KMS-11 (cell line): ENCODE data around the gene AGBL5.

Source experiments
- H2AFZ ChIP-seq: fragments of 200-600 bp; sonication (generic); 2 replicates; pipeline ENCODE4 v1.6.1; 2016; ENCODE audit warnings: antibody characterized with exemption, mixed run types, low read depth
- H3K27ac ChIP-seq: fragments of 200-600 bp; sonication (generic); 2 replicates; pipeline ENCODE4 v1.6.1; 2016; ENCODE audit warnings: mild to moderate bottlenecking, mixed run types
- H3K27me3 ChIP-seq: fragments of 200-600 bp; sonication (generic); 2 replicates; pipeline ENCODE4 v1.6.1; 2017; ENCODE audit warnings: mild to moderate bottlenecking, low read depth, mixed run types, moderate library complexity; ENCODE audit not compliant: insufficient read depth
- H3K36me3 ChIP-seq: fragments of 200-600 bp; sonication (generic); 2 replicates; pipeline ENCODE4 v1.6.1; 2017; ENCODE audit warnings: mild to moderate bottlenecking, mixed run types; ENCODE audit not compliant: insufficient read depth
- H3K4me1 ChIP-seq: fragments of 200-600 bp; sonication (generic); 2 replicates; pipeline ENCODE4 v1.6.1; 2016; ENCODE audit warnings: mild to moderate bottlenecking, low read depth, mixed run types; ENCODE audit not compliant: poor library complexity, severe bottlenecking
- H3K4me2 ChIP-seq: fragments of 200-600 bp; sonication (generic); 2 replicates; pipeline ENCODE4 v1.7.0; 2016; ENCODE audit warnings: mild to moderate bottlenecking, mixed run types
- H3K4me3 ChIP-seq: fragments of 200-600 bp; sonication (generic); IDR thresholded peaks from 2 replicates; pipeline ENCODE4 v1.6.1; 2017; ENCODE audit warnings: low read depth, low read length, mixed read lengths; ENCODE audit not compliant: insufficient read depth
- H3K79me2 ChIP-seq: fragments of 200-600 bp; sonication (generic); 2 replicates; pipeline ENCODE4 v1.6.1; 2016; ENCODE audit warnings: low read depth, mixed run types; ENCODE audit not compliant: insufficient read depth
- H3K9ac ChIP-seq: fragments of 200-600 bp; sonication (generic); 2 replicates; pipeline ENCODE4 v1.6.1; 2016; ENCODE audit warnings: mild to moderate bottlenecking, mixed run types
- H4K20me1 ChIP-seq: fragments of 200-600 bp; sonication (generic); 2 replicates; pipeline ENCODE4 v1.6.1; 2016; ENCODE audit warnings: mild to moderate bottlenecking, mixed run types; ENCODE audit not compliant: insufficient read depth
- TF ChIP-seq, protein P1 (sequence below): fragments of 200-600 bp; sonication (generic); conservative IDR thresholded peaks from 2 replicates; pipeline ENCODE4 v1.6.1; 2017; ENCODE audit warnings: low read depth, mild to moderate bottlenecking, antibody characterized with exemption, low read length, moderate library complexity, mixed read lengths

The AGBL5 gene

DNA sequence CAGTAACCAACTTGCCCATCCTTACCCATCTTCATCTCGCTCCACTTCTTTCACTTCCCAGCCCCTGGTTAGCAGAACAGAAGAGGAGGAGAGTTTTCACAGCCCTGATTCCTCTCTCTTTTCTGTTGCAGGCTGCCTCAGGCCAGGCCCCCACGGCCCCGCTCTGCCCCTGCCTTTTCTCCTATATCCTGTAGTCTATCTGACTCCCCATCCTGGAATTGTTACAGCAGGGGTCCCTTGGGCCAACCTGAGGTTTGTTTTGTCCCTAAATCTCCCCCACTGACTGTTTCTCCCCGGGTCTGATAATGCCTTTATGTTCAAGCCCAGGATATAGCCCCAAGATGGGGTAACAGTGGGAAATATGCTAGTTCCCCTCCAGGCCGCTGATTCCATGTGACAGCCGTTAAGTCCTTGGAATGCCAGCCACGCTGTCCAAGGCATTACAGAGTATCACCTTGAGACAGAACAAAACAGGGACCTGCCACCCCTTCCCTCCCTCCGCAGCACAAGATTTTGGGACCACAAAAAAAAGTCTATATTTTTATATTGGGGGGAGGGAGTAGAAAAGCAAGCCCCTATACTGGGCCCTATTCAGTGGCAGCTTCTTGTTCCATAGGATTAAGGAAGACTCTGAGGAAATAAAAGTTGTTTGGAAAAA lies 18.6 kb downstream of the AGBL5 start:
- peaks cover 20% of the 10 kb centered on the region for H3K79me2 ChIP-seq

DNA sequence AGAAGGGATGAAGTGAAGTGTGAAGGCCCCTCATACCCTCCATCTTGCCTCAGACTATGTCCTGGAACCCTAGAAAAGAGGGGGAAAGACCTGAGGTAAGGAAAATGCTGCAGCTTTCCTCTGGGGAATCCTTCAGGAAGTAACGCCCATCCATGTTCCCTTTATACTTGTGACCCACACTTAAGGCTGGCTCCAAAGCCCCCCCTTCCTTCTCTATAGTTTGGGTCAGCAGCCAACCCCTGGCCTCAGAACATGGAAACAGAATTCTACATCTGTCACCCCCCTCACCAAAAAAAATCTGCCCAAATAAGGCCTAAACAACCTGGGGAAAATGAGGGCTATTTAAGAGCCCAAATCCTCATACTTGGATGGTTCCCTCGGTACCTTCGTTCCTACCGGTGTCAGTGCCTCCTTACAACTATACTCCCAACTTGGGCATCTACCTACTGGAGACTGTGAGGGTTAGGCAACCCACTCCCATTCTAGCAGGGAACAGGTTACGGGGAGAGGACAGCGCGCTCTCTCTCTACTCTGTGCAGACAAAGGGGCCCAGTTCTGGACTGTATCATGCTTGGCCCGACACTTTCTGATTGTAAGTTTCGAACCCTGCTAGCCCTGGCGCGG lies 19.3 kb downstream of the AGBL5 start:
- peak overlapping the region; percentile 16; the same call in 1 of the 2 replicates for H3K27ac ChIP-seq
- H3K36me3 ChIP-seq = no peaks in the 10 kb centered on the region

More for the DNA sequence above, 18.6 kb downstream of the AGBL5 start:
- Histone ChIP-seq H3K4me2 (peak overlapping the region; percentile 84), H4K20me1 (no peaks in the 10 kb centered on the region), H3K36me3 (no peaks in the 10 kb centered on the region), H3K27ac (no peak overlapping the region), H3K9ac (no peak overlapping the region), H2AFZ (no peak overlapping the region), H3K4me1 (peaks cover 23% of the 10 kb centered on the region), H3K27me3 (no peaks in the 10 kb centered on the region), H3K4me3 (no peak overlapping the region)
- TF ChIP-seq, protein P1, sequence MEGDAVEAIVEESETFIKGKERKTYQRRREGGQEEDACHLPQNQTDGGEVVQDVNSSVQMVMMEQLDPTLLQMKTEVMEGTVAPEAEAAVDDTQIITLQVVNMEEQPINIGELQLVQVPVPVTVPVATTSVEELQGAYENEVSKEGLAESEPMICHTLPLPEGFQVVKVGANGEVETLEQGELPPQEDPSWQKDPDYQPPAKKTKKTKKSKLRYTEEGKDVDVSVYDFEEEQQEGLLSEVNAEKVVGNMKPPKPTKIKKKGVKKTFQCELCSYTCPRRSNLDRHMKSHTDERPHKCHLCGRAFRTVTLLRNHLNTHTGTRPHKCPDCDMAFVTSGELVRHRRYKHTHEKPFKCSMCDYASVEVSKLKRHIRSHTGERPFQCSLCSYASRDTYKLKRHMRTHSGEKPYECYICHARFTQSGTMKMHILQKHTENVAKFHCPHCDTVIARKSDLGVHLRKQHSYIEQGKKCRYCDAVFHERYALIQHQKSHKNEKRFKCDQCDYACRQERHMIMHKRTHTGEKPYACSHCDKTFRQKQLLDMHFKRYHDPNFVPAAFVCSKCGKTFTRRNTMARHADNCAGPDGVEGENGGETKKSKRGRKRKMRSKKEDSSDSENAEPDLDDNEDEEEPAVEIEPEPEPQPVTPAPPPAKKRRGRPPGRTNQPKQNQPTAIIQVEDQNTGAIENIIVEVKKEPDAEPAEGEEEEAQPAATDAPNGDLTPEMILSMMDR = no peak

DNA sequence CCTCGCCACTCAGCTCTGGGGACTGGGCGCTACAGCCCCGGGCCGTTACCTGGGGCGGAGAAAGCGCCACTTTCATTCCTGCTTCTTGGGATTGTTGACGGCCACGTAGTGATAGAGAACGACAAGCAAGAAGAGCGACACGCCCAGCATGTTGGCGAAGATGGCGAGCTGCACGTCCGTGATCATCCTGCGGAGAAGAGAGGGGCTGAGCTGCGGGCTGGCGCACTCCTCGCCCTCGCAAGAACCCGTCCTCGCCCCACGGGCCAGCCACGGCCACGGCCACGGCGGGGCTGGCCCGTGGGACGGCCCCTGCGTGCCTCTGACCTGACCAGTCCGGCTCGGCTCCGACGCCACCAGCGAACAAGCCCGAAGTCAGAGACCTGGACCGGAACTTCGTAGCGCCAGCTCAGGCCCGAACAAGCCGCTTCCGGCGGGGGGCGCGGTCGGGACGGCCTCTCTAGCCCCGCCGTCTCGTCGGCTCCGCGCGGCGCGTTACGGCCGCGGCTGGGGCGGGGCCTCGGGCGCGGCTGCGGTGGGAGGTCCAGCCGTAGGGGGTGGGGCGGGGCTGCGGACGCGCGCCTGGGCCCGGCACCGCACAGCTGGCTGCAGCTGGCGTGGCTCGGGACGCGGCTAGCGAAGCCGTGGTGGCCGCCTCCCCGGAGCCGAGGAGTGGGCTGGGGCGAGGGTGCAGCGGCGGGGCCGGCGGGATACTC lies 20.0 kb downstream of the AGBL5 start, which contains the start of gene OST4:
Gene OST4 (minus strand): TSS at position 378 of the 713 bp plus-strand sequence.
- peak within 1 kb of the TSS; percentile 16 for H3K27ac ChIP-seq
- peak within 1 kb of the TSS; percentile 84 for H3K4me2 ChIP-seq
- H3K36me3 ChIP-seq = no peaks in the 10 kb centered on the region
- peak within 1 kb of the TSS; percentile 67 for H3K4me3 ChIP-seq
- H3K9ac ChIP-seq = peak within 1 kb of the TSS; percentile 45
- H3K4me1 ChIP-seq = peaks cover 29% of the 10 kb centered on the region
- TF ChIP-seq, protein P1 = no peak
- peak within 1 kb of the TSS; percentile 86 for H2AFZ ChIP-seq
- H3K27me3 ChIP-seq = no peaks in the 10 kb centered on the region
- H3K79me2 ChIP-seq = peaks cover 20% of the 10 kb centered on the region
- H4K20me1 ChIP-seq = no peaks in the 10 kb centered on the region

More for the DNA sequence above, 19.3 kb downstream of the AGBL5 start:
- H3K4me1 ChIP-seq = peaks cover 29% of the 10 kb centered on the region
- H3K4me3 ChIP-seq = peak overlapping the region; percentile 67
- TF ChIP-seq, protein P1 = no peak
- peak overlapping the region; percentile 84 for H3K4me2 ChIP-seq
- no peaks in the 10 kb centered on the region for H4K20me1 ChIP-seq
- H3K27me3 ChIP-seq = no peaks in the 10 kb centered on the region
- peaks cover 20% of the 10 kb centered on the region for H3K79me2 ChIP-seq
- peak overlapping the region; percentile 45 for H3K9ac ChIP-seq
- H2AFZ ChIP-seq = peak overlapping the region; percentile 69

DNA sequence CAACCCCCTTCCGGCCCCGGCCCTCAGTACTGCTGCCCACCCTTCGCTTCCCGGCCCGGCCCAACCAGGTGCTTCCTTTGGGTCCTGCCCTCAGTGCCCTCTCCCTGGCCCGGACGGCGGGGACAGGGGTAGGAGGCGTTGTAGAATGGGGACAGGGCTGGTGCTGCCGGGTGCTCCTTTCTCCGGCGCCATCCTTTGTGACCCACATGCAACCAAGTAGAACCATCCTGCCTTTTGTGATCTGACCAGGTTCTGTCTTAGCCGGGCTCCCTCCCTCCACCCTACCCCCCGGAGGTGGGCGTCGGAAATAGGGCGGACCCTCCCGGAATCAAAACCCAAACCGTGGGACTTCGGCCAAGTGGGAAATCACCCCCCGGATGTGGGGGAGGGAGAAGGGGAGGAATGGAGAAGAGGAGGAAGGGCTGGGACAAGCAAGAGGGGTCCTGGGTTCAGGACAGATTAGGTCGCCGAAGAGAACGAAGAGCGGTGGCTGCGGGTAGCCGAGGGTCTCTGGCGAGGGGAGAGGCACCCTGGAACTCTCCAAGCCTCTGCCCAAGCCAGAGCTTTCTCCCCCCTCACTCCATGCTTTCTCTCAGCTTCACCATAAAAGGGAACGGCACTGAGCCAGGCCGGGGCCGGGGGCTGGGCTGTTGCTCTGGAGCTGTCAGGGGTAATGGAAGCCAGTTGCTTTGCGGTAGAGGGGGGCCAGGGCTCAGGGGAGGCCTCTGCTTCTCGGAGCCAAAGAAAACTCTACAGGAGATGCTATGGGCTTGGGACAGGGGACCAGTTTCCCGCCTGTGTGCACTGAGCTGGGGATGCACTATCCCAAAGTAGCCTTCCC lies 20.7 kb downstream of the AGBL5 start:
- Histone ChIP-seq H3K27me3 (peaks cover 6% of the 10 kb centered on the region; the same call in 1 of the 2 replicates), H3K4me1 (peaks cover 29% of the 10 kb centered on the region), H4K20me1 (no peaks in the 10 kb centered on the region), H3K27ac (no peak overlapping the region), H3K36me3 (no peaks in the 10 kb centered on the region), H3K79me2 (peaks cover 20% of the 10 kb centered on the region), H3K4me2 (peak overlapping the region; percentile 82), H3K4me3 (peak overlapping the region; percentile 9), H2AFZ (peak overlapping the region; percentile 86; the same call in 1 of the 2 replicates), H3K9ac (peak overlapping the region; percentile 18; the same call in 1 of the 2 replicates)
- TF ChIP-seq, protein P1 = no peak
